Measurements from ENCODE around the gene ANKK1. TPM values are rescaled to one million over a fixed set of nuclear protein-coding genes. Genes with fewer than 3 reads are reported as not detected.

The ANKK1 gene, protein sequence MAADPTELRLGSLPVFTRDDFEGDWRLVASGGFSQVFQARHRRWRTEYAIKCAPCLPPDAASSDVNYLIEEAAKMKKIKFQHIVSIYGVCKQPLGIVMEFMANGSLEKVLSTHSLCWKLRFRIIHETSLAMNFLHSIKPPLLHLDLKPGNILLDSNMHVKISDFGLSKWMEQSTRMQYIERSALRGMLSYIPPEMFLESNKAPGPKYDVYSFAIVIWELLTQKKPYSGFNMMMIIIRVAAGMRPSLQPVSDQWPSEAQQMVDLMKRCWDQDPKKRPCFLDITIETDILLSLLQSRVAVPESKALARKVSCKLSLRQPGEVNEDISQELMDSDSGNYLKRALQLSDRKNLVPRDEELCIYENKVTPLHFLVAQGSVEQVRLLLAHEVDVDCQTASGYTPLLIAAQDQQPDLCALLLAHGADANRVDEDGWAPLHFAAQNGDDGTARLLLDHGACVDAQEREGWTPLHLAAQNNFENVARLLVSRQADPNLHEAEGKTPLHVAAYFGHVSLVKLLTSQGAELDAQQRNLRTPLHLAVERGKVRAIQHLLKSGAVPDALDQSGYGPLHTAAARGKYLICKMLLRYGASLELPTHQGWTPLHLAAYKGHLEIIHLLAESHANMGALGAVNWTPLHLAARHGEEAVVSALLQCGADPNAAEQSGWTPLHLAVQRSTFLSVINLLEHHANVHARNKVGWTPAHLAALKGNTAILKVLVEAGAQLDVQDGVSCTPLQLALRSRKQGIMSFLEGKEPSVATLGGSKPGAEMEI
- not detected in 2 replicates for total RNA-seq

DNA sequence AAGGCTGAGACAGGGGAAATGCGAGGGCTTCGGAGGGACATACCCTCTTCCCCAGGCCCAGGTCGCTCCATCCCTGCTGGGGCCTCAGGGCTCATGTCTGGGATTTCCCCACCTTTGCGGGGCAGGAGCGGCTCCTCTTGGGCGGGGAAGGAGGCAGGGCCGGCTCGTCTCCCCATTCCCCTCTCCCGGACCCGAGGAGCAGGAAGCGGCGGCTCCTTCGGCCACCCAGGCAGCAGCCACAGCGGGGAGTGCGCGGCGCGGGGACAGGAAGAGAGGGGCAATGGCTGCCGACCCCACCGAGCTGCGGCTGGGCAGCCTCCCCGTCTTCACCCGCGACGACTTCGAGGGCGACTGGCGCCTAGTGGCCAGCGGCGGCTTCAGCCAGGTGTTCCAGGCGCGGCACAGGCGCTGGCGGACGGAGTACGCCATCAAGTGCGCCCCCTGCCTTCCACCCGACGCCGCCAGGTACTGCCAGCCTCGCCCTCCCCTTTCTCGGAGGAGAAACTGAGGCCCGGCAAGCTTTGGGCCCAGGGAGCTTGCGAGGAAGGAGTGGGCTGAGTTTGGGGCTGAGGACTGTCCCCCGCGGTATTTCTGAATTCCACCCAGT lies at the start of gene ANKK1:
TSS of gene ANKK1 (plus strand) at position 175 of the 607 bp plus-strand sequence. CDS start at position 281, 106 bp downstream.

Other genes with a start within 250 kb of the ANKK1 start
- 8.9 and 10.3 TPM in 2 replicates for gene TTC12, start 73.2 kb upstream of the ANKK1 start, total RNA-seq
- 0.32 and 0.52 TPM in 2 replicates for gene DRD2, start 87.6 kb downstream of the ANKK1 start, total RNA-seq

Data from epithelial cell of alveolus of lung (primary cell).